Activated CD8-positive, alpha-beta T cell treated with anti-CD3 and anti-CD28 coated beads for 36 hours (primary cell): Measurements from ENCODE around the gene ELMOD3. TPM values are rescaled to one million over a fixed set of nuclear protein-coding genes. Genes with fewer than 3 reads are reported as not detected.

Experiments used
- ATAC-seq: fragments of 200-7000 bp; cut with Tn5 transposase; one replicate; pipeline ENCODE4 v1.10.0; 2021; ENCODE audit warnings: mild to moderate bottlenecking, moderate library complexity
- CTCF ChIA-PET: fragments of 350-600 bp; sonication (Branson Sonifier 250); formaldehyde crosslinking; loops from one replicate; lab custom pipeline; 2021; ENCODE audit warnings: antibody characterized with exemption; lab: Charles Lee
- POLR2A ChIA-PET: fragments of 350-600 bp; sonication (Branson Sonifier 250); formaldehyde crosslinking; loops from one replicate; lab custom pipeline; 2021; ENCODE audit warnings: antibody characterized with exemption; lab: Charles Lee
- DNase-seq: peaks from one replicate; pipeline ENCODE4 v3.0.0-alpha.2; 2020
- H3K27ac Mint-ChIP-seq: one replicate; pipeline ENCODE4 v1.8.0; 2021; ENCODE audit warnings: mild to moderate bottlenecking, mixed read lengths
- H3K27me3 Mint-ChIP-seq: one replicate; pipeline ENCODE4 v1.8.0; 2021; ENCODE audit warnings: mixed read lengths
- H3K36me3 Mint-ChIP-seq: one replicate; pipeline ENCODE4 v1.8.0; 2021; ENCODE audit warnings: low read depth, mixed read lengths
- H3K4me1 Mint-ChIP-seq: one replicate; pipeline ENCODE4 v1.8.0; 2021; ENCODE audit warnings: low read depth, mixed read lengths
- H3K4me3 Mint-ChIP-seq: one replicate; pipeline ENCODE4 v1.8.0; 2021; ENCODE audit warnings: mild to moderate bottlenecking, moderate library complexity, mixed read lengths
- H3K9me3 Mint-ChIP-seq: one replicate; pipeline ENCODE4 v1.8.0; 2021; ENCODE audit warnings: mixed read lengths
- intact Hi-C: fragments of 100-400 bp; cut with micrococcal nuclease; formaldehyde crosslinking; loops from one replicate; pipeline ENCODE4 v1.10.0; 2022
- total RNA-seq, 2 experiments: library from RNA; stranded (reverse); gene quantifications; one replicate each; pipeline ENCODE4 v1.2.3, GENCODE V29; 2021
- TF ChIP-seq, protein P1 (sequence below): fragments of 200-600 bp; IDR thresholded peaks from one replicate; pipeline ENCODE4 v1.8.0; 2022; ENCODE audit warnings: antibody characterized with exemption, mild to moderate bottlenecking

Gene ELMOD3
- total RNA-seq, 2 experiments from 2014 or later, result 11.8 to 13.0 TPM

DNA sequence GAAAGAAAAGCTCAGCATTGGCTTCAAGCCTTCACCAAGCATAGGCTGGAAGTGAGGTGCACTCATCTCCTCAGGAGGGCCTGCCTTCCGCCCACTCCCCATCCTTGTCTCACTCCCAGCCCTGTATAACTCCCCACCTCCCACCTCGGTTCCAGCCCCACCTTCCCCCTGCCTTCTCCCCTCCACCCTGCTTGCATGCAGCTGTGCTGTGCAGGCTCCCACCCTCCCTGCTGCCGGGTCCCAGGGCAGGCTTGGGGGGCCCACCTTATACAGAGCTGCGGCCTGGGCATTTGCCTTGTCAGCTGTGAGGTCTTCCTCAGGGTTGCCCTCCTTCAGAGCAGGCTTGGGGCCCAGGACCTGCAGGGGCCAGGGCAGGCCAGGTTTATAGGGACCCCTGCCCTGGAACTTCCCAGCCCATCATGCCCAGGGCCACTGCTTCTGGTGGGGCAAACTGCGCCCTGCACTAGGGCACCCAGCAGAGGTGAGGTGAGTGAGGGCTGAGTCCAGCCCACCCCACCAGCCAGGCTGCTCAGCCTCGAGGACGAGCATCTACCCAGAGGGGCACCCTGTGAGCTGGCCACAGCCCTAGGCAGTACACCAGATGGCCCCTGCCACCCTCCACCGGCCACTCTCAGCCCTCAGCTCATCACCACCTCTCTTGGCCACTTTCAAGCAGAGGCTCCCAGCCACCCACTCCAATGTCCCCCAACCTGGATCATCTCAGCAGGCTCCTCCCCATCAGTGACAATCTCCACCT, 44.0 kb downstream of the ELMOD3 start:
- Mint-ChIP-seq H3K4me1 (peaks cover 3% of the 10 kb centered on the region), H3K27me3 (no peaks in the 10 kb centered on the region), H3K4me3 (no peak overlapping the region), H3K9me3 (peaks cover 4% of the 10 kb centered on the region), H3K36me3 (peaks cover 4% of the 10 kb centered on the region), H3K27ac (no peak overlapping the region)
- intact Hi-C loops, result no loop called here
- DNase-seq (no peak), ATAC-seq (no peak)
- POLR2A ChIA-PET, result interaction anchor here (0.6 to 0.8 kb wide), 2 partner anchors 147 to 148 kb away, joined by 3 read pairs; no protein-coding TSS in a partner anchor
- CTCF ChIA-PET, result interaction anchor here (0.7 to 3.0 kb wide), 2 partner anchors 80 to 153 kb away, joined by 3 to 8 read pairs; no protein-coding TSS in a partner anchor
- TF ChIP-seq, protein P1, sequence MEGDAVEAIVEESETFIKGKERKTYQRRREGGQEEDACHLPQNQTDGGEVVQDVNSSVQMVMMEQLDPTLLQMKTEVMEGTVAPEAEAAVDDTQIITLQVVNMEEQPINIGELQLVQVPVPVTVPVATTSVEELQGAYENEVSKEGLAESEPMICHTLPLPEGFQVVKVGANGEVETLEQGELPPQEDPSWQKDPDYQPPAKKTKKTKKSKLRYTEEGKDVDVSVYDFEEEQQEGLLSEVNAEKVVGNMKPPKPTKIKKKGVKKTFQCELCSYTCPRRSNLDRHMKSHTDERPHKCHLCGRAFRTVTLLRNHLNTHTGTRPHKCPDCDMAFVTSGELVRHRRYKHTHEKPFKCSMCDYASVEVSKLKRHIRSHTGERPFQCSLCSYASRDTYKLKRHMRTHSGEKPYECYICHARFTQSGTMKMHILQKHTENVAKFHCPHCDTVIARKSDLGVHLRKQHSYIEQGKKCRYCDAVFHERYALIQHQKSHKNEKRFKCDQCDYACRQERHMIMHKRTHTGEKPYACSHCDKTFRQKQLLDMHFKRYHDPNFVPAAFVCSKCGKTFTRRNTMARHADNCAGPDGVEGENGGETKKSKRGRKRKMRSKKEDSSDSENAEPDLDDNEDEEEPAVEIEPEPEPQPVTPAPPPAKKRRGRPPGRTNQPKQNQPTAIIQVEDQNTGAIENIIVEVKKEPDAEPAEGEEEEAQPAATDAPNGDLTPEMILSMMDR, result no peak

DNA sequence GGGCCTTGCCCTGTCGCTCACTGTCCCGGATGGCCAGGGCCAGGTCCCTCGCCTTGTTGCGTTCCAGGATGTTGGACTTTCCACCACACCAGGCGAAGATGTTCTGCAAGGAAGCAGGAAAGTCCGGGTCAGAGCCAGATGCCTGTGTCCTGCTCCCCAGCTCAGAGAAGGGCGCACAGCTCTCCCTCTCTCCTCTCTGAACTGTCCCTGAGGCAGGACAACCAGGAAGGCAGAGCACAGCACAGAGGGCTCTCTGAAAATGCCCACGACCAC, 44.5 kb downstream of the ELMOD3 start:
- peaks cover 3% of the 10 kb centered on the region for H3K4me1 Mint-ChIP-seq
- peaks cover 6% of the 10 kb centered on the region for H3K9me3 Mint-ChIP-seq
- H3K4me3 Mint-ChIP-seq, result no peak overlapping the region
- H3K27me3 Mint-ChIP-seq, result no peaks in the 10 kb centered on the region
- DNase-seq, result no peak
- CTCF ChIA-PET, result interaction anchor here (0.7 to 3.0 kb wide), 2 partner anchors 80 to 153 kb away, joined by 3 to 8 read pairs; no protein-coding TSS in a partner anchor
- no peak for ATAC-seq
- TF ChIP-seq, protein P1, result no peak
- peaks cover 5% of the 10 kb centered on the region for H3K36me3 Mint-ChIP-seq
- POLR2A ChIA-PET, result interaction anchor here (0.6 kb wide), 2 partner anchors 34 to 147 kb away, joined by 3 to 4 read pairs; no protein-coding TSS in a partner anchor
- H3K27ac Mint-ChIP-seq, result no peak overlapping the region
- intact Hi-C loops, result no loop called here

GRCh38 chr2:85400023-85400422, 45.5 kb downstream of the ELMOD3 start:
- Mint-ChIP-seq H3K27me3 (no peaks in the 10 kb centered on the region), H3K4me3 (no peak overlapping the region), H3K9me3 (peaks cover 9% of the 10 kb centered on the region), H3K4me1 (peaks cover 3% of the 10 kb centered on the region), H3K36me3 (peaks cover 7% of the 10 kb centered on the region), H3K27ac (no peak overlapping the region)
- intact Hi-C loops, result no loop called here
- ChIA-PET POLR2A (no interaction called here), CTCF (no interaction called here)
- TF ChIP-seq, protein P1, result no peak
- DNase-seq (no peak), ATAC-seq (no peak)

DNA sequence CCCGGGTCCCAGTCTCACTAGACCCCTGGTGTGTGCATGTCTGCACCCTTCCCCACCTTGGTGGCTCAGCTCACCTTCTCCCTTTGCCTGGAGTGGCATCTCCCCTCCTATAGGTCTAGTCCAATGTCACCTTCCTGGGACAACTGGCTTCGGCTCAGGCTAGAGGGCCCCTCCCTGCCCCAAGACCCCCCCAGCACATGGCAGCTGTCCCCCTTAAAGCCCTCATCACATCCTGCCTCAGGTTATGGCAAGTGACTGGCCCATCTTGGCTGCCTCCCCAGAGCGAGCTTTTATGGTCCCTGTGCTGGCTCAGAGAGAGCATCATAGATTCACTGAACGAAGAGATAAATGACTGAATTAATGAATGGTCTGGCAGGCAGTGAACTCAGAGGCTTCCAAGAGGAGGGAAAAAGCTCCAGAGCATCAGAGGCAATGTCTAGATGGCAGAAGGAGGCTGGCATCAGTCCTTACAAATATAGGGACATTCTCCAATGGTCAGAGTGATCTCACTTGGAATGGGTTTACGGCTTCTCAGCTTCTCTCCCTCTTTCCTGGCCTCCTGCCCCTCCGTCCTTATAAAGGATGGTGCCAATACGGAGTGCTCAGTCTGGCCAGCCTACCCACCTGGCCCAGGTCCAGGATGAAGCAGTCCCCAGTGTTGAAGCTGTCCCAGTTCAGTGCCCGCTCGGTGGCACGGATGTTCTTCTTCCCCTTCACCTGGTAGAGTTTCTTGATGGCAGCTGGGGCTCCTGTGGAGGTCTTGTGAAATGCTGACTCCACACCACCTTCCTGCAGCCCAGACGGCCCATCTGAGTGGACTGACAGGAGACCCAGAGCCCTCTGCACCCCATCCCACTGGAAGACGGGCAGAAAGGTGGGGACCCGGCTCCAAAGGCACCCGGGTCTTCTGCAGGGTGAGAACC, 46.2 kb downstream of the ELMOD3 start:
- intact Hi-C loops, result no loop called here
- POLR2A ChIA-PET, result interaction anchor here (0.9 to 1.7 kb wide), 4 partner anchors 16 to 187 kb away, joined by 3 to 6 read pairs (median 3); partner anchors contain the start of gene MAT2A
- no peak for DNase-seq
- CTCF ChIA-PET, result interaction anchor here (1.1 kb wide), 1 partner anchor 9 kb away, joined by 6 read pairs; no protein-coding TSS in a partner anchor
- TF ChIP-seq, protein P1, result no peak
- no peak overlapping the region for H3K27ac Mint-ChIP-seq
- H3K36me3 Mint-ChIP-seq, result peaks cover 7% of the 10 kb centered on the region
- H3K4me1 Mint-ChIP-seq, result peaks cover 11% of the 10 kb centered on the region
- no peak overlapping the region for H3K4me3 Mint-ChIP-seq
- H3K27me3 Mint-ChIP-seq, result no peaks in the 10 kb centered on the region
- peaks cover 9% of the 10 kb centered on the region for H3K9me3 Mint-ChIP-seq
- ATAC-seq, result no peak
